22Rv1 (cell line): ENCODE measurements around the gene MARF1.

Experiments used
- H3K27ac ChIP-seq: fragments of 450-650 bp; 2 replicates; pipeline ENCODE4 v1.5.1; 2017
- ZFX ChIP-seq: fragments of 450-650 bp; IDR thresholded peaks from 2 replicates; pipeline ENCODE4 v1.6.1; 2017; ENCODE audit warnings: antibody characterized with exemption, borderline replicate concordance
- TF ChIP-seq, protein P1 (sequence below): fragments of 450-650 bp; IDR thresholded peaks from 2 replicates; pipeline ENCODE4 v1.5.1; 2017; ENCODE audit warnings: mild to moderate bottlenecking

The MARF1 gene

GRCh38 chr16:15601212-15601879 is 41.6 kb downstream of the MARF1 start:
- TF ChIP-seq, protein P1, sequence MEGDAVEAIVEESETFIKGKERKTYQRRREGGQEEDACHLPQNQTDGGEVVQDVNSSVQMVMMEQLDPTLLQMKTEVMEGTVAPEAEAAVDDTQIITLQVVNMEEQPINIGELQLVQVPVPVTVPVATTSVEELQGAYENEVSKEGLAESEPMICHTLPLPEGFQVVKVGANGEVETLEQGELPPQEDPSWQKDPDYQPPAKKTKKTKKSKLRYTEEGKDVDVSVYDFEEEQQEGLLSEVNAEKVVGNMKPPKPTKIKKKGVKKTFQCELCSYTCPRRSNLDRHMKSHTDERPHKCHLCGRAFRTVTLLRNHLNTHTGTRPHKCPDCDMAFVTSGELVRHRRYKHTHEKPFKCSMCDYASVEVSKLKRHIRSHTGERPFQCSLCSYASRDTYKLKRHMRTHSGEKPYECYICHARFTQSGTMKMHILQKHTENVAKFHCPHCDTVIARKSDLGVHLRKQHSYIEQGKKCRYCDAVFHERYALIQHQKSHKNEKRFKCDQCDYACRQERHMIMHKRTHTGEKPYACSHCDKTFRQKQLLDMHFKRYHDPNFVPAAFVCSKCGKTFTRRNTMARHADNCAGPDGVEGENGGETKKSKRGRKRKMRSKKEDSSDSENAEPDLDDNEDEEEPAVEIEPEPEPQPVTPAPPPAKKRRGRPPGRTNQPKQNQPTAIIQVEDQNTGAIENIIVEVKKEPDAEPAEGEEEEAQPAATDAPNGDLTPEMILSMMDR = no peak
- TF ChIP-seq ZFX = no peak
- H3K27ac ChIP-seq = no peak overlapping the region

GRCh38 chr16:15599303-15600070 is 43.5 kb downstream of the MARF1 start:
- TF ChIP-seq ZFX = no peak
- TF ChIP-seq, protein P1 = no peak
- H3K27ac ChIP-seq = no peak overlapping the region

GRCh38 chr16:15598648-15599190 is 44.2 kb downstream of the MARF1 start:
- TF ChIP-seq, protein P1 = no peak
- no peak for TF ChIP-seq ZFX
- H3K27ac ChIP-seq = no peak overlapping the region

GRCh38 chr16:15597822-15598647 is 44.9 kb downstream of the MARF1 start:
- no peak overlapping the region for H3K27ac ChIP-seq
- no peak for TF ChIP-seq ZFX
- TF ChIP-seq, protein P1 = no peak

DNA sequence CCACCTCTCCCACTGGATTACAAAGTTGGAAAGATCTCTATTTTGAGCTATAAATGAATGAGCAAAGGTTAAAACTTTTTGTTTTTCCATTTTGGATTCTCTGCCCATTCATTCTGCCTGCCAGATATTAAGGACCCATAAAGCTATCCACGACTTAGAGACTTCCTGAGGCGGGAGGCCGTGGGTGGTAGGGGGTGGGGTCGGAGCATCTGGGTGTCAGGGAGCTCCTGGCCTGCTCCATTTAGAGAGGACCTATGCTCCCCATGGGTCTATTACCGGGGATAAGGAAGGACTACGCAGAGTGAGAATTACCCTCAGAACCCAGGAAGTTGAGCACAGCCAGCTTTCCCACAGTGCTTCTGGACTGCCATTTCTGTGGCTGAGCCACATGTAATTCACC is 45.8 kb downstream of the MARF1 start:
- no peak for TF ChIP-seq ZFX
- TF ChIP-seq, protein P1 = no peak
- H3K27ac ChIP-seq = no peak overlapping the region

GRCh38 chr16:15594711-15595320 is 48.1 kb downstream of the MARF1 start:
- H3K27ac ChIP-seq = 0 out of 2 replicates have a peak overlapping the region, but pooled peaks have one; percentile 13
- TF ChIP-seq ZFX = no peak
- TF ChIP-seq, protein P1 = no peak
